ENCODE results near the gene THEM5. TPM values are rescaled to one million over a fixed set of nuclear protein-coding genes. Genes with fewer than 3 reads are reported as not detected.

THEM5 gene
- total and polyA plus RNA-seq, 10 of the 15 experiments (the other 5 are each of a cell fraction or from before 2014, with no cell fraction given) = 0.16 TPM; not detected in 9

DNA sequence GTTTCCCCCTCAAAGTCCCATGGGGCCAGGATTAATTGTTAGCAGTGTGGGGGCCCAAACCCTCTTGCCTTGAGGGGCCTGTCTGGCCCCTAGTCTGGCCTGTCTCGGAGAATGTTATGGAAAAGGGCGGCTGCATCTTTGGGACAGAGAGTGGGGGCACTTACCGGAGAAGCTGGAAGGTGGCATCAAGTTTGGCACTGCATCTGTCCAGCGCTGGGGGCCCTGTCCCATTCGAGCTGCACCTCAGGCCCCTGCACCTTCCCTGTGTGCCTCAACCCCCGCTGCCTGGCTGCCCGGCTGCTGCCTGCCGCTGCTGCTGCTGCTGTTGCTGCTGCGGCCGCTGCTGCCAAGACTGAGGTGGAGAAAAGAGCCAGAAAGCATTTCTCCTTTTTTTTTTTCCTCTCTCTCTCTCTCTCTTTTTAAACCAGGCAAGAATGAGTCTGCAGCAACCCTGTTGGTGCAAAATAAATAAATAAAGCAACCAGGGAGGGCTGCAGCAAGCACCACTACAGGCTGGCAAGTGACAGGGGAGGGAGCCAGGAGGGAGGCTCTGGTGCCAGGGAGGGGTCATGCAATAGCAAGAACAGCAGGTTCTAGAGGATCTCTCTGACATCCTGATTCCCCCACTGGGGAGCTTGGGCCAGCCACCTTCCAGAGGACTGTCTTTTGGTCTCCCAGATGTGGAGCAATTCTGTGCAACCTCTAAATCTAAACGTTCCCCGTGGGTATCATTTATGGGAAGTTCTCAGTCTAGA, 48.3 kb downstream of the THEM5 start, which contains the start of gene LINGO4 (continued):
- TF ChIP-seq, protein P1, sequence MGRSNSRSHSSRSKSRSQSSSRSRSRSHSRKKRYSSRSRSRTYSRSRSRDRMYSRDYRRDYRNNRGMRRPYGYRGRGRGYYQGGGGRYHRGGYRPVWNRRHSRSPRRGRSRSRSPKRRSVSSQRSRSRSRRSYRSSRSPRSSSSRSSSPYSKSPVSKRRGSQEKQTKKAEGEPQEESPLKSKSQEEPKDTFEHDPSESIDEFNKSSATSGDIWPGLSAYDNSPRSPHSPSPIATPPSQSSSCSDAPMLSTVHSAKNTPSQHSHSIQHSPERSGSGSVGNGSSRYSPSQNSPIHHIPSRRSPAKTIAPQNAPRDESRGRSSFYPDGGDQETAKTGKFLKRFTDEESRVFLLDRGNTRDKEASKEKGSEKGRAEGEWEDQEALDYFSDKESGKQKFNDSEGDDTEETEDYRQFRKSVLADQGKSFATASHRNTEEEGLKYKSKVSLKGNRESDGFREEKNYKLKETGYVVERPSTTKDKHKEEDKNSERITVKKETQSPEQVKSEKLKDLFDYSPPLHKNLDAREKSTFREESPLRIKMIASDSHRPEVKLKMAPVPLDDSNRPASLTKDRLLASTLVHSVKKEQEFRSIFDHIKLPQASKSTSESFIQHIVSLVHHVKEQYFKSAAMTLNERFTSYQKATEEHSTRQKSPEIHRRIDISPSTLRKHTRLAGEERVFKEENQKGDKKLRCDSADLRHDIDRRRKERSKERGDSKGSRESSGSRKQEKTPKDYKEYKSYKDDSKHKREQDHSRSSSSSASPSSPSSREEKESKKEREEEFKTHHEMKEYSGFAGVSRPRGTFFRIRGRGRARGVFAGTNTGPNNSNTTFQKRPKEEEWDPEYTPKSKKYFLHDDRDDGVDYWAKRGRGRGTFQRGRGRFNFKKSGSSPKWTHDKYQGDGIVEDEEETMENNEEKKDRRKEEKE (IDR thresholded peaks at IDR 0.05) = no peak
- no peak for TF ChIP-seq NFYA (IDR thresholded peaks at IDR 0.05; ENCODE audit: borderline replicate concordance, low read depth, low read length)
- TF ChIP-seq MEF2A (IDR thresholded peaks at IDR 0.05; ENCODE audit: insufficient read depth, low read depth, low read length) = no peak
- TF ChIP-seq ESRRA (IDR thresholded peaks at IDR 0.05; ENCODE audit: low read length) = no peak

GRCh38 chr1:151803915-151804314, 49.6 kb downstream of the THEM5 start:
- FAIRE-seq (no peak), ATAC-seq (no peak), DNase-seq (ENCODE audit: low read depth, low spot score) (no peak)
- CTCF ChIA-PET = no interaction called here
- no TSS peak for BruUV-seq (replicated peaks)
- H2AFZ ChIP-seq (ENCODE audit: control insufficient read depth, low read depth, low read length) = no peak overlapping the region
- peaks cover 0 to 11% of the 10 kb centered on the region in 2 experiments; a peak in 3 of 4 replicates for H3K27me3 ChIP-seq (replicated peaks in 1 of 2; ENCODE audit: control insufficient read depth in 2 of 2, insufficient read depth in 2 of 2, low read length in 1 of 2)
- H3K4me3 ChIP-seq = no peak overlapping the region
- H3K79me2 ChIP-seq (ENCODE audit: control insufficient read depth, insufficient read depth, low read length) = no peaks in the 10 kb centered on the region
- peaks cover 6% of the 10 kb centered on the region; the same call in 1 of the 2 replicates for H3K4me1 ChIP-seq (ENCODE audit: control insufficient read depth, insufficient read depth, low read length)
- RAD21 ChIA-PET (ENCODE audit: unreplicated experiment) = no interaction called here
- H4K20me1 ChIP-seq (ENCODE audit: control insufficient read depth, insufficient read depth) = no peaks in the 10 kb centered on the region
- H3K27ac ChIP-seq (ENCODE audit: control insufficient read depth, insufficient read depth) = no peak overlapping the region
- H3K36me3 ChIP-seq (ENCODE audit: control insufficient read depth in 2 of 2, insufficient read depth in 2 of 2, low read length in 1 of 2) = no peaks in the 10 kb centered on the region
- H3K4me2 ChIP-seq (ENCODE audit: control insufficient read depth, insufficient read depth) = no peak overlapping the region
- WGBS (ENCODE audit: insufficient coverage, insufficient replicate concordance, low lambda C conversion rate, missing lambda C conversion rate) = 92% methylated on average over 3 of the region's 3 CpGs
- SMC1A ChIA-PET (ENCODE audit: uncharacterized antibody, unreplicated experiment) = no interaction called here
- intact Hi-C loops (cut with micrococcal nuclease; ENCODE audit: unreplicated experiment) (no loop called here), in situ Hi-C loops (cut with MboI) (no loop called here)
- H3K9me3 ChIP-seq (replicated peaks; ENCODE audit: control insufficient read depth, insufficient read depth, low read length) = no peaks in the 10 kb centered on the region
- POLR2A ChIA-PET = no interaction called here
- H3K9ac ChIP-seq (ENCODE audit: control insufficient read depth, insufficient read depth, low read length) = no peak overlapping the region
- TF ChIP-seq MYB (IDR thresholded peaks at IDR 0.05; ENCODE audit: borderline replicate concordance, low read depth, low read length) (no peak), STAT3 (IDR thresholded peaks at IDR 0.05; ENCODE audit: low read depth, low read length) (no peak), IRF5 (IDR thresholded peaks at IDR 0.05; ENCODE audit: borderline replicate concordance) (no peak), POU2F2 (IDR thresholded peaks at IDR 0.05; ENCODE audit: borderline replicate concordance, low read depth, low read length) (no peak), USF2 (IDR thresholded peaks at IDR 0.05; ENCODE audit: borderline replicate concordance, low read depth, low read length) (no peak), SIN3A (IDR thresholded peaks at IDR 0.05; ENCODE audit: low read depth, low read length) (no peak), REST (IDR thresholded peaks at IDR 0.05; ENCODE audit: low read depth, low read length) (no peak), NR2F1 (conservative IDR thresholded peaks at IDR 0.05) (no peak), CBX3 (IDR thresholded peaks at IDR 0.05; ENCODE audit: borderline replicate concordance, low read depth) (no peak)

Data from GM12878 (cell line).